H1 (cell line): Measurements from ENCODE around the gene BCAS1. TPM values are rescaled to one million over a fixed set of nuclear protein-coding genes. Genes with fewer than 3 reads are reported as not detected.

Experiments
- CREB1 ChIP-seq: IDR thresholded peaks from 2 replicates; pipeline ENCODE4 v1.6.1; 2012; ENCODE audit warnings: inconsistent platforms
- GABPA ChIP-seq: IDR thresholded peaks from 2 replicates; pipeline ENCODE4 v1.6.1; 2011; ENCODE audit warnings: mild to moderate bottlenecking, low read length, moderate library complexity, borderline replicate concordance; ENCODE audit not compliant: insufficient read depth
- MAFK ChIP-seq: IDR thresholded peaks from 2 replicates; pipeline ENCODE4 v1.6.1; 2012; ENCODE audit warnings: low read depth, mild to moderate bottlenecking, improper control_type of control experiment, low read length
- RFX5 ChIP-seq: IDR thresholded peaks from 2 replicates; pipeline ENCODE4 v1.6.1; 2011; ENCODE audit warnings: low read depth, low read length, improper control_type of control experiment, borderline replicate concordance
- polyA plus RNA-seq, 7 experiments: library from polyadenylated mRNA; depleted of rRNA in 3 of 7; stranded (reverse) in 5 of 7; unstranded in 2 of 7; fragments of >200 nt in 5 of 7; fragments of 200-250 nt in 2 of 7; gene quantifications; 1 replicate in 5 of 7; 2 replicates in 1 of 7; 4 replicates in 1 of 7; pipeline versions ENCODE4 v1.2.1 to v1.2.3, GENCODE V29; 2011 to 2013; ENCODE audit warnings: missing spikeins in 2 of 7, mixed read lengths in 2 of 7
- total RNA-seq: library from RNA; stranded (reverse); fragmentation: NEBNext Ultra II Directional; extraction: Animal tissue kit (Norgen Biotek cat#: 25700); gene quantifications from 2 replicates; pipeline ENCODE4 v1.2.1, GENCODE V29; 2021

Gene BCAS1
- total and polyA plus RNA-seq, 2 of the 8 experiments (the other 6 are each of a cell fraction or from before 2014, with no cell fraction given): 0.06 to 0.19 TPM

GRCh38 chr20:54110041-54110440, 39.6 kb upstream of the BCAS1 start (continued):
- no peak for TF ChIP-seq GABPA
- no peak for TF ChIP-seq RFX5
- TF ChIP-seq CREB1: no peak
- TF ChIP-seq MAFK: no peak
